H9 (cell line): Measurements from ENCODE around the gene BCL7C. TPM values are rescaled to one million over a fixed set of nuclear protein-coding genes. Genes with fewer than 3 reads are reported as not detected.

Source experiments
- DNase-seq: peaks from one replicate; pipeline ENCODE4 v3.0.0-alpha.2; 2017
- H2AFZ ChIP-seq: one replicate; pipeline ENCODE4 v1.6.1; 2013; ENCODE audit warnings: mild to moderate bottlenecking, low read length, control low read depth, moderate library complexity
- H2AK5ac ChIP-seq: 2 replicates; pipeline ENCODE4 v1.6.1; 2013; ENCODE audit warnings: low read length, control low read depth, mixed read lengths; ENCODE audit not compliant: insufficient read length
- H2BK120ac ChIP-seq: one replicate; pipeline ENCODE4 v1.6.1; 2013; ENCODE audit warnings: low read depth, mild to moderate bottlenecking, low read length, control low read depth, inconsistent platforms; ENCODE audit not compliant: poor library complexity, severe bottlenecking
- H2BK12ac ChIP-seq: 2 replicates; pipeline ENCODE4 v1.6.1; 2013; ENCODE audit warnings: low read length, control low read depth, mixed read lengths, low read depth; ENCODE audit not compliant: insufficient read length
- H2BK15ac ChIP-seq: 2 replicates; pipeline ENCODE4 v1.6.1; 2013; ENCODE audit warnings: low read depth, low read length, control low read depth
- H2BK20ac ChIP-seq: one replicate; pipeline ENCODE4 v1.6.1; 2013; ENCODE audit warnings: low read depth, mild to moderate bottlenecking, low read length, control low read depth, inconsistent platforms; ENCODE audit not compliant: poor library complexity, severe bottlenecking
- H2BK5ac ChIP-seq: 2 replicates; pipeline ENCODE4 v1.6.1; 2013; ENCODE audit warnings: low read length, control low read depth, mixed read lengths; ENCODE audit not compliant: insufficient read length
- H3K14ac ChIP-seq: 2 replicates; pipeline ENCODE4 v1.6.1; 2013; ENCODE audit warnings: low read length, control low read depth; ENCODE audit not compliant: insufficient read depth
- H3K18ac ChIP-seq: 2 replicates; pipeline ENCODE4 v1.6.1; 2013; ENCODE audit warnings: low read depth, mild to moderate bottlenecking, mixed read lengths, low read length, control low read depth; ENCODE audit not compliant: insufficient read length
- H3K23ac ChIP-seq: 2 replicates; pipeline ENCODE4 v1.6.1; 2013; ENCODE audit warnings: low read length, control low read depth, mixed read lengths, low read depth; ENCODE audit not compliant: insufficient read length
- H3K23me2 ChIP-seq: 2 replicates; pipeline ENCODE4 v1.6.1; 2013; ENCODE audit warnings: low read depth, mild to moderate bottlenecking, mixed read lengths, low read length, control low read depth; ENCODE audit not compliant: insufficient read length, poor library complexity, severe bottlenecking
- H3K27ac ChIP-seq: 2 replicates; pipeline ENCODE4 v1.5.1; 2013; ENCODE audit warnings: low read length, control low read depth, mixed read lengths, low read depth; ENCODE audit not compliant: insufficient read length
- H3K27me3 ChIP-seq: 2 replicates; pipeline ENCODE4 v1.6.1; 2013; ENCODE audit warnings: low read length, control low read depth, inconsistent platforms; ENCODE audit not compliant: insufficient read depth
- H3K4ac ChIP-seq: 2 replicates; pipeline ENCODE4 v1.6.1; 2013; ENCODE audit warnings: low read depth, mild to moderate bottlenecking, control low read depth, inconsistent platforms, low read length, moderate library complexity
- H3K4me1 ChIP-seq: 2 replicates; pipeline ENCODE4 v1.6.1; 2013; ENCODE audit warnings: low read length, control low read depth, inconsistent platforms; ENCODE audit not compliant: insufficient read depth
- H3K4me2 ChIP-seq: 2 replicates; pipeline ENCODE4 v1.6.1; 2013; ENCODE audit warnings: low read length, control low read depth, mixed read lengths; ENCODE audit not compliant: insufficient read length, insufficient read depth
- H3K56ac ChIP-seq: 2 replicates; pipeline ENCODE4 v1.6.1; 2013; ENCODE audit warnings: low read depth, mild to moderate bottlenecking, mixed read lengths, low read length, control low read depth; ENCODE audit not compliant: insufficient read length
- H3K79me1 ChIP-seq: 2 replicates; pipeline ENCODE4 v1.6.1; 2013; ENCODE audit warnings: low read depth, mild to moderate bottlenecking, moderate library complexity, low read length, control low read depth, inconsistent platforms; ENCODE audit not compliant: insufficient read depth, poor library complexity, severe bottlenecking
- H3K79me2 ChIP-seq: 2 replicates; pipeline ENCODE4 v1.6.1; 2013; ENCODE audit warnings: low read length, control low read depth, inconsistent platforms; ENCODE audit not compliant: insufficient read depth
- H3K9ac ChIP-seq: 2 replicates; pipeline ENCODE4 v1.6.1; 2013; ENCODE audit warnings: low read length, control low read depth, mixed read lengths; ENCODE audit not compliant: insufficient read length; ENCODE audit errors: extremely low read depth
- H3K9me3 ChIP-seq: one replicate; pipeline ENCODE4 v1.6.1; 2013; ENCODE audit warnings: low read depth, low read length, inconsistent platforms; ENCODE audit not compliant: control insufficient read depth
- H3T11ph ChIP-seq: one replicate; pipeline ENCODE4 v1.6.1; 2013; ENCODE audit warnings: mild to moderate bottlenecking, low read length, control low read depth, inconsistent platforms
- H4K20me1 ChIP-seq: one replicate; pipeline ENCODE4 v1.6.1; 2013; ENCODE audit not compliant: control insufficient read depth, insufficient read length, insufficient read depth
- H4K5ac ChIP-seq: 2 replicates; pipeline ENCODE4 v1.6.1; 2013; ENCODE audit warnings: low read depth, mild to moderate bottlenecking, mixed read lengths, low read length, control low read depth; ENCODE audit not compliant: insufficient read length
- H4K8ac ChIP-seq: replicated peaks from 2 replicates; pipeline ENCODE4 v1.6.1; 2013; ENCODE audit warnings: low read length, control low read depth, mixed read lengths, low read depth; ENCODE audit not compliant: insufficient read length
- H4K91ac ChIP-seq: 2 replicates; pipeline ENCODE4 v1.6.1; 2013; ENCODE audit warnings: low read depth, mild to moderate bottlenecking, moderate library complexity, mixed read lengths, low read length, control low read depth; ENCODE audit not compliant: insufficient read length
- H3K27ac Mint-ChIP-seq, 3 experiments: 2 replicates in 2 of 3; 3 replicates in 1 of 3; pipeline ENCODE4 v1.8.0; 2020 to 2021; ENCODE audit warnings: mixed read lengths in 3 of 3, mild to moderate bottlenecking in 1 of 3, moderate library complexity in 1 of 3
- H3K27me3 Mint-ChIP-seq: 2 replicates; pipeline ENCODE4 v1.8.0; 2021; ENCODE audit warnings: low read depth, mild to moderate bottlenecking, moderate library complexity, mixed read lengths
- H3K36me3 Mint-ChIP-seq, 3 experiments: 2 replicates in 2 of 3; 3 replicates in 1 of 3; pipeline ENCODE4 v1.8.0; 2020 to 2021; ENCODE audit warnings: low read depth in 3 of 3, mixed read lengths in 3 of 3; ENCODE audit not compliant: insufficient read depth in 1 of 3
- H3K4me1 Mint-ChIP-seq, 2 experiments: 2 replicates each; pipeline ENCODE4 v1.8.0; 2020; ENCODE audit warnings: mixed read lengths in 2 of 2
- H3K4me3 Mint-ChIP-seq, 2 experiments: 2 replicates in 1 of 2; 3 replicates in 1 of 2; pipeline ENCODE4 v1.8.0; 2020 to 2021; ENCODE audit warnings: mild to moderate bottlenecking in 2 of 2, mixed read lengths in 2 of 2, moderate library complexity in 1 of 2
- H3K9me3 Mint-ChIP-seq, 2 experiments: 2 replicates in 1 of 2; 3 replicates in 1 of 2; pipeline ENCODE4 v1.8.0; 2020; ENCODE audit warnings: mild to moderate bottlenecking in 2 of 2, mixed read lengths in 2 of 2, moderate library complexity in 1 of 2
- WGBS: extraction: QIAGEN DNeasy Blood & Tissue Kit; methylation state at CpG from one replicate; pipeline ENCODE4 v1.1.7; 2013; ENCODE audit warnings: missing lambda C conversion rate, low lambda C conversion rate, mixed read lengths; ENCODE audit not compliant: insufficient read length; ENCODE audit errors: extremely low coverage; 5-methylcytosine and 5-hydroxymethylcytosine counted together
- total RNA-seq: library from RNA; stranded (reverse); gene quantifications from 2 replicates; pipeline ENCODE4 v1.2.1, GENCODE V29; 2021
- TF ChIP-seq, protein P1 (sequence below): fragments of 200-600 bp; sonication (generic); conservative IDR thresholded peaks from 3 replicates; pipeline ENCODE4 v1.8.0; 2021; ENCODE audit warnings: antibody characterized with exemption, mild to moderate bottlenecking

The BCL7C gene
- total RNA-seq, 1 experiment from 2014 or later, result 18.3 TPM

- Histone ChIP-seq H3K4ac (no peak overlapping the region), H3K79me2 (no peaks in the 10 kb centered on the region), H3K4me2 (peak overlapping the region; percentile 63), H2BK12ac (no peak overlapping the region), H2BK15ac (no peak overlapping the region), H3K9me3 (no peaks in the 10 kb centered on the region), H3K14ac (peak overlapping the region; percentile 84), H3K79me1 (no peaks in the 10 kb centered on the region), H4K5ac (no peak overlapping the region), H3K56ac (no peak overlapping the region), H3K27ac (no peak overlapping the region), H4K91ac (no peak overlapping the region), H3K9ac (no peak overlapping the region), H2BK20ac (no peak overlapping the region), H3K27me3 (no peaks in the 10 kb centered on the region), H3K23me2 (peaks cover 10% of the 10 kb centered on the region), H2BK120ac (no peak overlapping the region), H4K8ac (no peak overlapping the region), H2BK5ac (no peak overlapping the region), H4K20me1 (no peaks in the 10 kb centered on the region), H3T11ph (no peak overlapping the region), H2AK5ac (no peak overlapping the region), H3K18ac (no peak overlapping the region), H3K4me1 (no peaks in the 10 kb centered on the region), H2AFZ (no peak overlapping the region), H3K23ac (no peak overlapping the region)
- Mint-ChIP-seq H3K4me1 (peaks cover 12 to 24% of the 10 kb centered on the region in 2 experiments), H3K36me3 (peaks cover 16 to 23% (median 22%) of the 10 kb centered on the region in 3 experiments), H3K9me3 (no peaks in the 10 kb centered on the region; a peak in 1 of 5 replicates), H3K4me3 (peak overlapping the region; percentile 92 to 93), H3K27ac (peak overlapping the region; percentile 21 to 71 (median 70); a peak in 5 of 7 replicates), H3K27me3 (no peaks in the 10 kb centered on the region)
- no CpG with 5 or more reads among the region's 53 CpGs for WGBS
- TF ChIP-seq, protein P1, sequence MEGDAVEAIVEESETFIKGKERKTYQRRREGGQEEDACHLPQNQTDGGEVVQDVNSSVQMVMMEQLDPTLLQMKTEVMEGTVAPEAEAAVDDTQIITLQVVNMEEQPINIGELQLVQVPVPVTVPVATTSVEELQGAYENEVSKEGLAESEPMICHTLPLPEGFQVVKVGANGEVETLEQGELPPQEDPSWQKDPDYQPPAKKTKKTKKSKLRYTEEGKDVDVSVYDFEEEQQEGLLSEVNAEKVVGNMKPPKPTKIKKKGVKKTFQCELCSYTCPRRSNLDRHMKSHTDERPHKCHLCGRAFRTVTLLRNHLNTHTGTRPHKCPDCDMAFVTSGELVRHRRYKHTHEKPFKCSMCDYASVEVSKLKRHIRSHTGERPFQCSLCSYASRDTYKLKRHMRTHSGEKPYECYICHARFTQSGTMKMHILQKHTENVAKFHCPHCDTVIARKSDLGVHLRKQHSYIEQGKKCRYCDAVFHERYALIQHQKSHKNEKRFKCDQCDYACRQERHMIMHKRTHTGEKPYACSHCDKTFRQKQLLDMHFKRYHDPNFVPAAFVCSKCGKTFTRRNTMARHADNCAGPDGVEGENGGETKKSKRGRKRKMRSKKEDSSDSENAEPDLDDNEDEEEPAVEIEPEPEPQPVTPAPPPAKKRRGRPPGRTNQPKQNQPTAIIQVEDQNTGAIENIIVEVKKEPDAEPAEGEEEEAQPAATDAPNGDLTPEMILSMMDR, result no peak
- no peak for DNase-seq
These were observed 30.4 kb upstream of the BCL7C start for GRCh38 chr16:30924076-30924912.
